Lower leg skin (tissue), 3 donors: Measurements from ENCODE around the gene CNGA4.

Experiments
- CTCF ChIP-seq, 3 donors: fragments of 450-650 bp; IDR thresholded peaks; one replicate each; pipeline ENCODE4 v1.5.1; 2016; ENCODE audit warnings: antibody characterized with exemption in 3 of 3, mild to moderate bottlenecking in 3 of 3, moderate library complexity in 2 of 3
- POLR2A ChIP-seq, 2 donors: fragments of 450-650 bp; IDR thresholded peaks; one replicate each; pipeline ENCODE4 v1.6.1; 2016 to 2017; ENCODE audit warnings: antibody characterized with exemption in 2 of 2, mild to moderate bottlenecking in 1 of 2, moderate library complexity in 1 of 2

GRCh38 chr11:6214530-6214929, 24.4 kb upstream of the CNGA4 start:
- TF ChIP-seq CTCF (IDR thresholded peaks at IDR 0.05), result no peak
- TF ChIP-seq POLR2A (IDR thresholded peaks at IDR 0.05), result no peak
